Measurements from ENCODE around the gene GJD4.

- TF ChIP-seq, protein P1, sequence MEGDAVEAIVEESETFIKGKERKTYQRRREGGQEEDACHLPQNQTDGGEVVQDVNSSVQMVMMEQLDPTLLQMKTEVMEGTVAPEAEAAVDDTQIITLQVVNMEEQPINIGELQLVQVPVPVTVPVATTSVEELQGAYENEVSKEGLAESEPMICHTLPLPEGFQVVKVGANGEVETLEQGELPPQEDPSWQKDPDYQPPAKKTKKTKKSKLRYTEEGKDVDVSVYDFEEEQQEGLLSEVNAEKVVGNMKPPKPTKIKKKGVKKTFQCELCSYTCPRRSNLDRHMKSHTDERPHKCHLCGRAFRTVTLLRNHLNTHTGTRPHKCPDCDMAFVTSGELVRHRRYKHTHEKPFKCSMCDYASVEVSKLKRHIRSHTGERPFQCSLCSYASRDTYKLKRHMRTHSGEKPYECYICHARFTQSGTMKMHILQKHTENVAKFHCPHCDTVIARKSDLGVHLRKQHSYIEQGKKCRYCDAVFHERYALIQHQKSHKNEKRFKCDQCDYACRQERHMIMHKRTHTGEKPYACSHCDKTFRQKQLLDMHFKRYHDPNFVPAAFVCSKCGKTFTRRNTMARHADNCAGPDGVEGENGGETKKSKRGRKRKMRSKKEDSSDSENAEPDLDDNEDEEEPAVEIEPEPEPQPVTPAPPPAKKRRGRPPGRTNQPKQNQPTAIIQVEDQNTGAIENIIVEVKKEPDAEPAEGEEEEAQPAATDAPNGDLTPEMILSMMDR (IDR thresholded peaks at IDR 0.05 in 8 of 11, conservative IDR thresholded peaks at IDR 0.05 in 3 of 11), result peak in 6 of 11 experiments; percentile 39 to 68 (median 57)
- no peak for TF ChIP-seq POLR2A (IDR thresholded peaks at IDR 0.05)
Observed at GRCh38 chr10:35640474-35640873, 35.3 kb downstream of the GJD4 start.
